IPS-NIHi11 (cell line): ENCODE results near the gene MTA1.

Experiments
- DNase-seq: peaks from one replicate; pipeline ENCODE4 v3.0.0; 2012; ENCODE audit warnings: mixed read lengths, low spot score

Gene MTA1

DNA sequence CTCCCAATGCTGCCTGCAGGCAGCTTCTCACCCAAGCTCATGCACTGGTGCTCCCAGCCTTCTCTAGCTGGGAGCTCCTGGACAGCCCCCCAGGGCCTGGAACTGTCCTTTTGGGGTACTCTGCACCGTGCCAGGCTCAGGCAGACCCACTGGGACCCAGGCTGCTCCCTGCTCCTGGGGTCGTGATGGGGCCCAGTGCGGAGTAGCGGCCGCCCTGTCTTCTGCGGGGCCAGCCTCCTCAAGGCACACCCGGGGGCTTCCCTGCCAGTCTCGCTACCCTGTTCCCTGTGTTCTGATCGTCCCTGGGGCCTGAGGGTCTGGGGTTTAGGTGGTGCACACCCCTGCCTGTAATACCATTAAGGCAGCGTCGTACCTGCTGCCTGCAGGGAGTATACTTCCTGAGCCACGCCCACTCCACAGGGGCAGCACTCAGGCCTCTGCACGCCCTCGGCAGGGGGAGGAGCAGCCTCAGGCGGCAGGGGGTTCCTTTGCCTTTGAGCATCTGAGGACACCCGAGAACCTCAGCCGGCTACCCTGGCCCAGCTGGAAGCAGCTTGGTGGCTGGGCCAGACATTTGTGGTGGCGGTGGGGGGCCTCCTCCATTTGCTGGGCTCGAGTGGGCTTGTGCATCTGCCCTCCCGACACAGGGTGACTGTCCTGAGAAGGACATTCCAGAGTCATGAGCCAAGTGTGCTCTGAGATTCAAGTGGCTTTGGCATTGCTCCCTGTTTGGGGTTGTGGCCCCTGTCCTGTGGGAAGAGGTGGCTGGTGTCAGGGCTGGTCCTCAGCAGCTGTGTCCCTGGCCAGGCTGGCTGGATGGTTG is 45.8 kb downstream of the MTA1 start:
- DNase-seq, result peak; percentile 75

DNA sequence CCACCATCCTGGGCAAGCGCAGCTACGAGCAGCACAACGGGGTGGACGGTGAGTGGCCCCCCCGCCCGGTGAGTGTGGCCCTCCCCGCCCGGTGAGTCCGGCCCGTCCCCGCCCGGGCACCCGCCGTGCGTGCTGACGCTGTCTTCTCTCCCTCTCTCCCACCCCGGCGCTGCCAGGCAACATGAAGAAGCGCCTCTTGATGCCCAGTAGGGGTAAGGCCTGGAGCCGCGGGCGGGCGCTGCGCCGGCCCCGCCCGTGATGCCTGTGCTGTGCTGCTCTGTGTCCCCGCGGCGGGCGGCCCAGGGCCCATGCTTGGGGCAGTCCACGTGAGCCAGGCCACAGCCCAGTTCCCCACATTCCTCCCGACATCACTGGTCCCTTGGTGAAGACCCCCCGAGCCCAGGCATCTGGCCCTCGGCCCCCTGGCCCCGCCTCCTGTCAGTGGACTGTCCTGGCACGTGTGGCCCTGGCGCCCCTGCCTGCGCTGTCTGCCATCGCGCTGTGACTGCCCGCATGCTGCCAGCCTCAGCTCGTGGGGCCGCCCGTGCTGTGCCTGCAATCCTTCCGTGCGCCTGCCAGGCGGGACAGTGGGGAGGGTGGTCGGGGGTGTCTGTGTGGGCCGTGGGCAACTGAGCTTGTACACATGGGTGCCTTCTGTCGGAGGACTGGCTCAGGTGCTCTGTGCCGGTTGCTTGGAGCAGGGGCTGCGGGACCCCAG is 47.1 kb downstream of the MTA1 start:
- no peak for DNase-seq

DNA sequence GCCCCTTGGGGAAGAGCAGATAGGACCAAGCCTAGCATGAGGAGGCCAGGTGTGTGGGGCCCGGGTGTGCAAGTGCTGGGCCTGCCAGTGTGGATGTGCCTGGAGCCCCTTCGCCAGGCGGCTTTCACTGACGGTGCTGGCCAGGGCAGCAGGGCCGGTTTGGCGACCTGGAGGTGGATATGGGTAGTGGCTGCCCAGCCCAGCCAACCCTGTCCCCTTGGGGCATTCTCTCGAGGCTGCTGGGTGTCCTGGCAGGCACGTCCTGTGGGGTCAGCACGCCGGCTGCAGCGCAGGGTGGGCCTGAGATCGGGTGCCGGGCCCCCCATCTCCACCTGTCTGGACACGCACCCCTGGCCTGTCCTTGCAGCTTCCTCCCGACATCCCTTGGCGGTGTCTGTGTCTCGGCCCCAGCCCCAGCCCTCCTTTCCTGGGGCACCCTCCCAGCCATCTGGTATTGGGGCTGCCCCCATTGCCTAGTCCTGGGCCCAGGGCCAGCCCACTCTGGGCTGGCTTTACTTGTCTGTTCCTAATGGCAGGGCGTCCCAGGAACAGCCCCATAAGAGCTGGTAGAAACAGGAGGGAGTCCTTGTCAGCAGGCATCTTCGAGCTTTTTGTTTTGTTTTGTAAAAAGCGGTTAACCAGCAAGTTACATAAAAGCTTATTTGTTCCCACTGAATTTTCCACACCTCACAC is 47.8 kb downstream of the MTA1 start:
- DNase-seq, result no peak

DNA sequence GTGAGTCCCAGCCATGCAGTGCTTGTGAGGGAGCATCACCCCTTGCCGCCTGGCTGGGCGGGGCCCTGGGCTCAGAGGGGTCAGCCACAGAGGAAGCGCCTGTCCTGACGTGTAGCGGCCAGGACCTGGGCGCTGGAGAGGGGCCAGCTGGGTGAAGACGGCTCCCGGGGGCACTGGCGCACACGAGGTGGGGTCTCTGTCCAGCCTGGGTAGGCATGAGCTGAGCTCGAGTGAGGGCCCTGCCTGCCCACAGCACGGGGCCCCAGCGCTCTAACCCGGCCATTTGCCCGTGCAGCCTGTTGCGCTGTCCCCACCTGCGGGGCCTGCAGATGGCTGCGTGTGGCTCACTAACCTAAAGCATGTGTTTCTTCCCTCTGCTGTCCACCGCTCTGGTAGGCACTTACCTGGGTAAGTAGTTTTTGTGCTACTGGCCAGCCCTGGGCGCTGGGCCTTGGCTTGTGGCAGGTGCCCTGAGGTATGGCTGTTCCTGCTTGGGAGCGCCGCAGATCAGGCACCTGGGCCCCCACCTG is 48.4 kb downstream of the MTA1 start:
- no peak for DNase-seq

DNA sequence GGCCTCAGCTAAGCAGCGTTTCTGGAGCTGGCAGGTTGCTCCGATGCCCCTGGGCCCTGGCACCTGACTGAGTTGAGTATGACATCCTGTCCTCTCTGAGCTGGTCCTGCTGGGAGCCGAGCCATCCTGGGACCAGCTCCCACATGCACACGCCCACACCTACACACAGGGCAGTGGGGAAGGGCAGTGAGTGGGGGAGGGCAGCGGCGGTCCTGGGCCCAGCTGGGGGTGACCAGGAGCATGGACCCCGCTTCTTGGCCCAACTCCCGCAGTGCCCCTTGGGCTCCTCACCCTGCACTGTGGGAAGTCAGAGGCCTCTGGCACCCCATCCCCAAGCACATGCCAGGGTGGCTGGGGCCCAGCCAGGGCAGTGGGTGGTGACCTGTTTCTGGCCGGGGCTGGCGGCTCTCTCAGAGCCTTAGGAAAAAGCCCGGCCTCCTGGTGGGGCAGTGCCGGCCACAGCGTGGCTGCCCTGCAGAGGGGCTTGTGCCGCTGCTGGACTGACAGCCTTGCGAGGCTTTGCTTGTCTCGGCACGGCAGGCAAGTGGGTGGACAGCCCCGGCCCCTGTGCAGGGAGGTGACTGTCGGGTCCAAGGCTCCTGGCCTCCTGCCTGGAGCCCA is 49.1 kb downstream of the MTA1 start:
- DNase-seq, result no peak

DNA sequence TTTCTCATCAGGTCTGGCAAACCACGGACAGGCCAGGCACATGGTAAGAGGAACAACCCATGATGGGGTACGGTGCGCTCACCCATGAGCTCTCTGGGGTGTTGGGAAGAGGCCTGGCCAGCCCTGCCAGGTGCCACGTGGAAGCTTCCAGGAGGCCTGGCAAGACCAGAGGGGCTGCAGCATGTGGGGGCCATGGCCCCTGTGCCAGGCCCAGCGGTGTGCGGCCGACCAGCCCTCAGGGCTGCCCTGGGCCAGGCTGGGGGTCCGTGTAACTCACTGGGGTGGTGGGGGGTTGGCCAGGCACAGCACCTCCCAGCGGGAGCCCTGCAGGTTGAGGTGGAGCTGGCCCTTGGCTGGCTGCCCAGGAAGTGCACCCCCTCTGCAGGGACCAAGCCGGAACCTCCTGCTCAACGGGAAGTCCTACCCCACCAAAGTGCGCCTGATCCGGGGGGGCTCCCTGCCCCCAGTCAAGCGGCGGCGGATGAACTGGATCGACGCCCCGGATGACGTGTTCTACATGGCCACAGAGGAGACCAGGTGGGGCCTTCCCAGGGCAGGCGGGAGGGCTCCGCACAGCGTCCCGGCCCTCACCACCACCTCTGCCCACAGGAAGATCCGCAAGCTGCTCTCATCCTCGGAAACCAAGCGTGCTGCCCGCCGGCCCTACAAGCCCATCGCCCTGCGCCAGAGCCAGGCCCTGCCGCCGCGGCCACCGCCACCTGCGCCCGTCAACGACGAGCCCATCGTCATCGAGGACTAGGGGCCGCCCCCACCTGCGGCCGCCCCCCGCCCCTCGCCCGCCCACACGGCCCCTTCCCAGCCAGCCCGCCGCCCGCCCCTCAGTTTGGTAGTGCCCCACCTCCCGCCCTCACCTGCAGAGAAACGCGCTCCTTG is 50.1 kb downstream of the MTA1 start:
- no peak for DNase-seq

DNA sequence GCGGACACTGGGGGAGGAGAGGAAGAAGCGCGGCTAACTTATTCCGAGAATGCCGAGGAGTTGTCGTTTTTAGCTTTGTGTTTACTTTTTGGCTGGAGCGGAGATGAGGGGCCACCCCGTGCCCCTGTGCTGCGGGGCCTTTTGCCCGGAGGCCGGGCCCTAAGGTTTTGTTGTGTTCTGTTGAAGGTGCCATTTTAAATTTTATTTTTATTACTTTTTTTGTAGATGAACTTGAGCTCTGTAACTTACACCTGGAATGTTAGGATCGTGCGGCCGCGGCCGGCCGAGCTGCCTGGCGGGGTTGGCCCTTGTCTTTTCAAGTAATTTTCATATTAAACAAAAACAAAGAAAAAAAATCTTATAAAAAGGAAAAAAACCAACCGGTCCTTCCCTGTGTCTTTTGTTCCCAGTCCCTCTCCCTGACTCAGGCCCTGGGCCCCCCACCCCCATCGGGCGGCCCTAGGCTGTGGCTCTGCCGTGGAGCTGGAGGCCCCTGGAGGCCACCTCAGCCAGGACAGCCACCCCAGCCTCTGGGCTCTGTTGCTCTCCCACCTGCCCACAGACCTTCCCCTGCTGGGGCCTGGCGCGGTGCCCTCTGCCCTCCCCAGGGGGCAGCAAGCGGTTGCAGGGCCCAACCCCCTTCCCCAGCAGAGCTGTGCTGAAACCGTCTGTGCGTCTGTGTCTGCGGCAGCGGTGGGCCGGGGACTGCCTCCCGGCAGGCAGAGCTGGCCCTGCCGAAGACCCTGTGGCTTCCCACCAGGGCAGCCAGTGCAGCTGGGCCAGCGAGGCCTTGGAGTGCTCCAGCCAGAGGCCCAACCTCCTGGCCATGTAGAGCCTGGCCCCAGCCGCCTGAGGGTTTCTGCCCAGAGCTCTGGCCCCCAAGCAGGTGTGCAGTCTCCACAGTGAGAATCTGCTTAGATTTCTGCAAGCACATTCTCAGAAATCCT is 51.0 kb downstream of the MTA1 start:
- DNase-seq, result no peak

DNA sequence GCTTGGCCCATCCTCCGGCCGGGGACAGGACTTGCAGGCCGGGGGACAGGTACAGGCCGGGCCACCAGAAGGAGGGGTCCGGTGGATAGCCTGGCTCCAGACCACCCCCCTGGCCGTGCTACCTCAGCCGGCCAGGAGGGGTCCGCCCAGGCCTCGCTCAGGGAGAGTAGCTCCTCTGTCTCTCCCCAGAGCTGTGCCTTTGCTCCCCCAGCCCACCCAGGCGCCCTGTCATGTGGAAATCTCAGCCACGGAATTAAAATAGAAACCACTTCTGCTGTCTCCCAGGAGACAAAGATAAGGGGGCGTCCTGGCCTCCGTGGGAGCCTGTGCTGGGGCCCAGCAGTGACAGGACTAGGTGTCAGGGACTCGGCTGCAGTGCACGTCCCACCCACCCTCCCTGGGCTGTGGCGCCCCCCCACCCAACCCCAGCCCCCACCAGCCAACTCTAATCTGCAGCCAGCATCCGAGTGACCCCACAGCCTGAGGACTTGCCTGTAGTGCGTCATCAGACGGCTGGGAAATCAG is 51.7 kb downstream of the MTA1 start:
- peak; percentile 77 for DNase-seq

DNA sequence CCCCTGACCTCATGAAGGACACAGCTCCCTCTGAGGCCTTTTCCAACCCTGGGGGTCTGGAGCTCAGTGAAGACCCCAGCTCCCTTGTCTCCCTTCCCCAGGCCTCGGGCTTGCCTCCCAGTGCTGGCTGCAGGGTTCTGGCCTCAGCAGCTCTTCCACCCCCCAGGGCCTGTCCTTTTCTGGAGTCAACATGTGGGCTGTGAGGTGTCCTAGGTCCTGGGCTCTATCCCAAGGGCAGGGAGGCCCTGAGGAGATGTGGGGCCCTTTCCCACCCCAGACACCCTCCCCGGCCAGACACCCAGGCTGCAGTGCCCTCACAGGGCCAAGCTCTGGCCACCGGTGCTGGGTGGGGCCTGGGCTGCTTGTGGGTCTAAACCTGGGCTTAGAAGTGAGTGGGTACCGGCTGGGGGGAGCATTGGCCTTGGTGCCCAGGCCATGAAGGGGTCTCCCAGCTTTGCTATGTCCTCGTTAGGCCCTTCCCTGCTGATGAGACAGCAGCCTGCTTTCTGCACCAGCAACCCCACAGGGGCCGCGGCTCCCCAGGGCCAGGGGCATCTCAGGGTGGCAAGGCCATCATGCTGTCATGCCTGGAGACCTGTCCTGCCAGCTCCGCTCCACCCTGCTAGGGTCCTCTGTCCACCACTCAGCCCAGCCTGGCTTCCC is 52.3 kb downstream of the MTA1 start:
- DNase-seq, result no peak

DNA sequence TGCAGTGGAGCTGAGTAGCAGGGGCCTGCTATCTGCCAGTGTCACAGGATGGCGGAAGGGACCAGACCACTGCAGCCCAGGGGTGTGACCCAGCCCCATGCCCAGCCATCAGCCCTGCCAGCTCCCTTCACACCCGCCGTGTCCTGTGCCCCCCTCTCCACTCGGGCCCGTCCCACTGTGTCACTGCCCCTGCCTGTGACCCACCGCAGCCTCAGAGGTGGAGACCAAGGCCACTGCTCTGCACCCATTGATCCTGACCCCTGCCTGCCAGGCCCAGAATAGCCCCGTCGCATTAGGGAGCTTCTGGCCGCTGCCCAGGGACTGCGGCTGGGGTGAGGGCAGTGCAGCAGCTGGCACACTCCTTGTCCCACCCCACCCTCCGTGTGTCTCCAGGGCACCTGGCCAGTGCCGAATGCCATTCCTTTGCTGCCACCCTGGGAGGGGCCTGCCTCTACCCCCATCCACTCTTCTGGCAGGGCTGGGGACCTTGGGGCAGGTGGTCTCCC is 52.9 kb downstream of the MTA1 start:
- no peak for DNase-seq

DNA sequence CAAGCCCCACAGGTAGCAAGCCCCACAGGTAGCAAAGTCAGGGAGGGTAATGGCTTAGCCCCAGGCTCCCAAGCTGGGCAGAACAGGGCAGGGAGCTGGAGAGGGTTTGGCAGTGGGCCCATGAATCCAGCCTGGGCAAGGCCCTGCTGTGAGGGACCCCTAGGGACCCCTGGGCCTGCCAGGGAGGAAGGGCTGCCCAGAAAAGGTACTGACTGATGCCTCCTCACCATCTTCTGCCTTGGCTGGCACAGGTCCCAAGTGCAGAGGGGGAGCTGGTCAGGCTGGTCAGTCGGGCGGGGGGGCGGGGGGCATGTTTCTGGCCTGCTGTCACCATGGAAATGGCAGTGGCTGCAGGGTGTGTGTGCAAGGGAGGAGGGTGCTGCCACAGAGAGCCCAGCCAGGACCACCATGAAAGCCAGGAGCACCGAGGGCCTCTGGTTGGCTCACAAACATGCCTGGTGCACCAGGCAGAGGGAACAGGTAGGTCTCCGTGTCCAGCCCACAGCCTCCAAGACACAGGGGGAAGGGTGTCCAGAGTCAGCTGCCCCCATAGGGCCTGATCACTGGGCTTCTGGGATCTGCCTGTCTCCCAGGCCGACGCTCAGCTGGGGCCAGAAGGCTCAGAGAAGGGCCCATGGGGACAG is 53.5 kb downstream of the MTA1 start:
- no peak for DNase-seq

DNA sequence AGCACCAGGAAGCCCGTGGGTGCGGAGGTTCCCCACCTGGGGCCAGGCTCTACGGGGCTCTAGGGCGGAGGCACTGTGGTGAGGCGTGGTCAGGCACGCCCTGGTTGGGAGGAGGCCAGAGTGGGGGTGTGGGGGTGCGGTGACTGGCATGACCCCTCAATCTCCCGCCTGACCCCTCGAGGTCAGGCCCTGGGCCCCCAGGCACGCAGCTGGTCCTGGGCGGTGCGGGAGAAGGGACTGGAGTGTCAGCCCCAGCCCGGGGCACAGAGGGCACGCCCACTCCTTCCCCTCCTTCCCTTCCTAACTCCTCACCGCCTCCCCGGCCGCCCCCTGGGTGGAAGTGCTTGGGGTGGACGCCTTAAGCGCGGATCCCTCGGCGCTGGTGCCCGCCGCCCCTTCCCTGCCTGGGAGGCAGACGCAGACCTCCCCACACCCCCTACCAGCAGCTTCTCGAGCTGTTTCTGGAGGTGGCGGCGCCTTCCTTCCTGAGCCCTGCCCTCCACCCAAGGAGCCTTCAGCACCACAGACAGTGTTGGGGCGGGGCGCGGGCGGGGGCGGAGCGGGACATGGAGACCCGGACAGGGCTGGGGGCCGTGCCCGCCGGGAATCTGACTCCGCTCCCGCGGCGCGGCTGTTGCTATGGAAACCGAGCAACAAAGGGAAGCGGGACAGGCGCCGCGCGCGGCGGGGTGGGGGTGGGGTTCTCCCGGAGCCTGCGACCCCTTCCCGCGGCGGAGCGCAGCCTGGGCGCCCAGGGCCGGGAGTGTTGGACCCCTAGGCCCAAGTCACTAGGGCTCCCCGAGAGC is 54.3 kb downstream of the MTA1 start:
- peak; percentile 95 for DNase-seq

DNA sequence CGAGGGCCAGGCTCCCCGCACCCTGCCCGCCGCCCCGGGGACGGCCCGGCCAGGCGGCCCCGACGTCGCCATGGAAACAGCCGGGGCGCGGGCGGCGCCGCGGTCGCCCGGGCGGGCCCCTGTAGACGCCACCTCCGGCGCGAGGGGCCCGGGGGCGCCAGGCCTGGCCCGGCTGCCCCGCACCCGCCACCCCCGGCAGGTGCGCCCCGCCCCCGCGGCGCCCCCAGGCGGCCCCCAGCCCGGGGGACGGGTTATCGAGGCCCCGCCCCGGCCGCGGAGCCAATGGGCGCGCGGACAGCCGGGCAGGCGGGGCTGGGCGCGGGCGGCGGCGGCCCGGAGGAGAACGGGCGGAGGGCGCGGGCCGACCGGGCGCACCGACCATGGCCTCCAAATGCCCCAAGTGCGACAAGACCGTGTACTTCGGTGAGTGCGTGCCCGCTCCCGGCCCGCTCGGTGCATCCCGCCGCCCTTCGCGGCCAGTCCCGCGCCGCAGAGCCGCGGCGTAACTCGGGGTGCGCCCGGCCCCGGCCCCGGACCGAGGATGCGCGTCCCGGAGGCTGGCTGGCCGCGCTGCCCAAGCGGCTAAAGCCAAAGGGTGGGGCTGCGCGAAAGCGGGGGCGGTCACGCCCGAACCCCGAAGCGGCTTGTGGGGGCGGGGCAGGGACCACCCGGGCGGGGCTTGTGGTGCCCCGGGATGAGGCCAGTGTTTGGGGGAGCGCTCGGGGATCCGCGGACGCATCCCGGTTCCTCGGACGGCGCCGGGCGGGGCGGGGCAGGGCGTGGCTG is 55.0 kb downstream of the MTA1 start, which contains the start of gene CRIP2:
TSS of gene CRIP2 (plus strand) at position 339 of the 786 bp plus-strand sequence. CDS start at position 381, 42 bp downstream.
- peak; percentile 91 for DNase-seq

DNA sequence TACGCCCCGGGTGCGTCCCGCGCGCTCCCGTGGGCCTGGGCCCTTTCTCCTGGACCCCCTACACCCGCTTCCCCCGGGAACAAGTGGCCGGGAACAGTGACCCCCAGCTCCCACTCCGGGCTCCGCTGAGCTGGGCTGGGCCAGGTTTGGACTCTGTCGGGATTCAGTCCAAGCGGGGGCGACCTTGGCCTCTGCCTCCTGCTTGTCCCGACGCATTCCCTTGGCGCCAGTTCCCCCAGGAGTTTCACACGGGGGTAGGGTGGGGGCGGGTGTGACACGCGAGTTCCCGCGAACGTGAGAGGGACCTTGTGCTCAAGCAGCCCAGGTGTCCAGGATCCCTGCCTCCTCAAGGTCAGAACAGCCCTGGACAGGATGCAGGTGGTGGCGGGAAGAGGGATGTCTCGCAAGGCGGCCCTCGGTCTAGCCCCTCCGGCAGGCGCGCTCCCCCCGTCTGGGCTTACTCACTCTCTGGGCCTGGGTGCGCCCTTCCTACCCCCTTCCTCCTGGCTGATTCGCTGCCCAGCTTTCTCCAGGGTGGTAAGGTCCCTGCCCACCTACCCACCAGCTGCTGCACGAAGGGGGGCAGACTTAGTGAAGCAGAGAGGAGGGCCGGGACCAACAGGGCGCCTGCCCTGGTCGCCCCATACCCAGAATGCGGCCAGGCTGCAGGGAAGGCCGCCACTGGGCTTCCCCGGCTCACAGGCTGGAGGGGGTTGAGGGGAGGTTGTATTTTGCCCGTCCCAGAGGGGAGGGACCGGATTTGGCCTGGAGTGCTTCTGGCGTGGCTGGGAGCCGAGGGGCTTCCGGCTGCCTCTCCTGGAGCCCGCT is 55.9 kb downstream of the MTA1 start:
- no peak for DNase-seq

DNA sequence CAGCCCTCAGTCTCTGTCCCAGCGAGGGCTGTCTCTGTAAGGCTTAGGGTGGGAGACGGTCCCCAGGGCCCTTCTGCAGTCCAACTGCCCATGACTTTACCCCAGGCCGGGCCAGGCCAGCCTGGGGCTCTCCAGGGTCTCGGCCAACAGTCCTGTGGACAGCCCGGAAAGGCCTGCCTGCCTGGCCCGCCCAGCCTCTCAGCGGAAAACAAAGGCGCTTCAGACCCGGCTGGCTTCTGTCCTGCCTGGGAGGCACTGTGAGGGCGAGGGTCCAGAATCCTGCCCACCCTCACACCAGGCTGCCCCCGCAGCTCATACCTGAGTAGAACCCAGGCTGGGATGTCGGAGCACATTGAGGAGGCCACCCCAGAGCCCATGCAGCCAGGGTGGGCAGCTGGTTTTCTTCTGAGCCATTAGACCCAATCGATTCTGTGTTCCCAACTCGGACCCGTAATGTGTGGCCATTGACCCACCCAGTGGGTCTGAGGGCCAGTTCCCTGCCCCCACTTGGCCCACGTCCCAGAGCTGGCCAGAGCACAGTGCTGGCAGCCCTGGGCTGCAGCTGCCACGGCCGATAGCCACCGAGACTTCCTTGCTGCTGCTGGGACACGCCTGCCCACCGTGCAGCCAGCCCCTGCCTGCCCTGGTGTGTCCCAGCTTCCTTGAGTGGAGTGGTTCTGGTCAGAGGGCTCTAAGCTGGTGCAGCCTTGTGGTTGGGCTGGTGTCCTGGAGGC is 56.6 kb downstream of the MTA1 start:
- DNase-seq, result no peak
